A549 (cell line): Measurements from ENCODE around the gene C8A. TPM values are rescaled to one million over a fixed set of nuclear protein-coding genes. Genes with fewer than 3 reads are reported as not detected.

Experiments
- ATAC-seq, 2 experiments: fragments of 200-7000 bp in 1 of 2; fragments of >200 bp in 1 of 2; cut with Nextera tagmentation in 1 of 2; cut with Tn5 transposase in 1 of 2; 3 replicates each; pipeline versions ENCODE4 v1.8.0 to v1.9.1; 2018 to 2020; ENCODE audit warnings: mild to moderate bottlenecking in 1 of 2, moderate library complexity in 1 of 2
- CTCF ChIA-PET: fragments of 300-600 bp; sonication (Branson Sonifier 250); formaldehyde crosslinking; extraction: SDS; loops from one replicate; lab custom pipeline; 2021; ENCODE audit warnings: antibody characterized with exemption, inconsistent platforms; lab: Yijun Ruan, JAX
- POLR2A ChIA-PET: fragments of 350-600 bp; formaldehyde crosslinking; extraction: SDS; loops from one replicate; lab custom pipeline; 2021; ENCODE audit warnings: antibody characterized with exemption, inconsistent platforms; lab: Yijun Ruan, JAX
- DNase-seq, 2 experiments: peaks; one replicate each; pipeline versions ENCODE4 v3.0.0 to v3.0.0-alpha.2; 2011 to 2016; ENCODE audit warnings: low read depth in 1 of 2, low spot score in 1 of 2
- FAIRE-seq: peaks from 2 replicates; lab custom pipeline; 2011; peaks lifted over from hg19 to GRCh38; lab: Jason Lieb, UNC
- H3K27ac ChIP-seq, 2 experiments: fragments of >200 bp; sonication (Bioruptor Twin); formaldehyde crosslinking; 3 replicates each; pipeline ENCODE4 v1.5.1; 2016 to 2017
- H3K4me1 ChIP-seq: fragments of >200 bp; sonication (Bioruptor Twin); formaldehyde crosslinking; 3 replicates; pipeline ENCODE4 v1.6.1; 2016
- H3K4me2 ChIP-seq: fragments of >200 bp; sonication (Bioruptor Twin); formaldehyde crosslinking; 3 replicates; pipeline ENCODE4 v1.6.1; 2016
- H3K4me3 ChIP-seq: fragments of >200 bp; sonication (Bioruptor Twin); formaldehyde crosslinking; 3 replicates; pipeline ENCODE4 v1.5.1; 2016
- H3K9me3 ChIP-seq: fragments of >200 bp; sonication (Bioruptor Twin); formaldehyde crosslinking; 3 replicates; pipeline ENCODE4 v1.6.1; 2016
- CBX2 ChIP-seq: fragments of 200-600 bp; sonication (generic); IDR thresholded peaks from 2 replicates; pipeline ENCODE4 v1.6.1; 2016; ENCODE audit warnings: low read depth, mild to moderate bottlenecking, borderline replicate concordance
- CBX8 ChIP-seq: fragments of 200-600 bp; sonication (generic); IDR thresholded peaks from 2 replicates; pipeline ENCODE4 v1.6.1; 2016
- CTCF ChIP-seq: fragments of >200 bp; sonication (Bioruptor Twin); formaldehyde crosslinking; IDR thresholded peaks from 3 replicates; pipeline ENCODE4 v1.5.1; 2016
- EHF ChIP-seq: fragments of 250-450 bp; sonication (Bioruptor Pico); IDR thresholded peaks from 2 replicates; pipeline ENCODE4 v1.5.0; 2020; ENCODE audit warnings: mild to moderate bottlenecking
- EHMT2 ChIP-seq: fragments of 200-600 bp; sonication (generic); IDR thresholded peaks from 2 replicates; pipeline ENCODE4 v1.6.1; 2016; ENCODE audit warnings: antibody characterized with exemption, low read depth, mild to moderate bottlenecking, moderate library complexity
- ESRRA ChIP-seq: fragments of 150-350 bp; IDR thresholded peaks from 2 replicates; pipeline ENCODE4 v1.6.1; 2014; ENCODE audit warnings: mild to moderate bottlenecking, low read length, borderline replicate concordance
- FOSB ChIP-seq: fragments of 250-450 bp; sonication (Bioruptor Pico); IDR thresholded peaks from 2 replicates; pipeline ENCODE4 v1.5.0; 2020; ENCODE audit warnings: mild to moderate bottlenecking, moderate library complexity
- FOXS1 ChIP-seq: fragments of 250-450 bp; sonication (Bioruptor Pico); IDR thresholded peaks from 2 replicates; pipeline ENCODE4 v1.5.0; 2020; ENCODE audit warnings: mild to moderate bottlenecking, moderate library complexity
- GATA3 ChIP-seq: IDR thresholded peaks from 2 replicates; pipeline ENCODE4 v1.6.1; 2012; ENCODE audit warnings: borderline replicate concordance
- HEYL ChIP-seq: fragments of 250-450 bp; sonication (Bioruptor Pico); IDR thresholded peaks from 2 replicates; pipeline ENCODE4 v1.8.0; 2021; ENCODE audit warnings: mild to moderate bottlenecking, moderate library complexity
- HOXB13 ChIP-seq: fragments of 250-450 bp; sonication (Bioruptor Pico); IDR thresholded peaks from 2 replicates; pipeline ENCODE4 v1.5.0; 2020; ENCODE audit warnings: low read depth, mild to moderate bottlenecking, moderate library complexity
- HOXB5 ChIP-seq: fragments of 250-450 bp; sonication (Bioruptor Pico); IDR thresholded peaks from 2 replicates; pipeline ENCODE4 v1.5.0; 2020; ENCODE audit warnings: mild to moderate bottlenecking, moderate library complexity
- KDM1A ChIP-seq: fragments of 200-600 bp; sonication (generic); IDR thresholded peaks from 2 replicates; pipeline ENCODE4 v1.6.1; 2016; ENCODE audit warnings: low read depth, mild to moderate bottlenecking
- MAZ ChIP-seq: fragments of 150-350 bp; IDR thresholded peaks from 2 replicates; pipeline ENCODE4 v1.6.1; 2014; ENCODE audit warnings: antibody characterized with exemption, low read depth, low read length, borderline replicate concordance
- NFE2L2 ChIP-seq: fragments of 150-350 bp; conservative IDR thresholded peaks from 2 replicates; pipeline ENCODE4 v1.6.1; 2014; ENCODE audit warnings: low read length
- NPAS2 ChIP-seq: fragments of 250-450 bp; sonication (Bioruptor Pico); IDR thresholded peaks from 2 replicates; pipeline ENCODE4 v1.8.0; 2022; ENCODE audit warnings: mild to moderate bottlenecking, moderate library complexity, borderline replicate concordance
- PHF8 ChIP-seq: fragments of 200-600 bp; sonication (generic); IDR thresholded peaks from 2 replicates; pipeline ENCODE4 v1.6.1; 2016; ENCODE audit warnings: low read depth, mild to moderate bottlenecking, antibody characterized with exemption, moderate library complexity, borderline replicate concordance
- RAD21 ChIP-seq, 2 experiments: fragments of >200 bp in 1 of 2; sonication (Bioruptor Twin) in 1 of 2; formaldehyde crosslinking in 1 of 2; IDR thresholded peaks in 1 of 2; conservative IDR thresholded peaks in 1 of 2; 2 replicates in 1 of 2; 3 replicates in 1 of 2; pipeline ENCODE4 v1.6.1; 2012 to 2018; ENCODE audit warnings: inconsistent platforms in 1 of 2
- RARB ChIP-seq: fragments of 250-450 bp; sonication (Bioruptor Pico); IDR thresholded peaks from 2 replicates; pipeline ENCODE4 v1.8.0; 2021; ENCODE audit warnings: mild to moderate bottlenecking, moderate library complexity
- RFX5 ChIP-seq: fragments of 450-650 bp; IDR thresholded peaks from 2 replicates; pipeline ENCODE4 v1.7.1; 2014; ENCODE audit warnings: antibody characterized with exemption, mild to moderate bottlenecking, moderate library complexity
- whole genome bisulfite sequencing: methylation state at CpG from one replicate; pipeline ENCODE4 v1.1.6; 2017; ENCODE audit errors: missing lambda C conversion rate; 5-methylcytosine and 5-hydroxymethylcytosine counted together
- polyA plus RNA-seq, 4 experiments: library from polyadenylated mRNA; depleted of rRNA in 3 of 4; stranded (reverse); fragments of >200 nt; fragmentation: RNase III in 1 of 4; extraction: RNeasy Plus Mini Kit Qiagen cat#74134 plus additional on column Dnase treatment in 1 of 4; gene quantifications; 2 replicates in 3 of 4; 3 replicates in 1 of 4; pipeline ENCODE4 v1.2.3, GENCODE V29; 2011 to 2017
- TF ChIP-seq, protein P1 (sequence below): fragments of 200-600 bp; sonication (generic); IDR thresholded peaks from 2 replicates; pipeline ENCODE4 v1.6.1; 2016; ENCODE audit warnings: antibody characterized with exemption, mild to moderate bottlenecking, moderate library complexity
- TF ChIP-seq, protein P2 (sequence below): fragments of >200 bp; sonication (Bioruptor Twin); formaldehyde crosslinking; IDR thresholded peaks from 3 replicates; pipeline ENCODE4 v1.6.1; 2016

C8A gene
- polyA plus RNA-seq, 2 of the 4 experiments (the other 2 are of a cell fraction), result not detected

DNA sequence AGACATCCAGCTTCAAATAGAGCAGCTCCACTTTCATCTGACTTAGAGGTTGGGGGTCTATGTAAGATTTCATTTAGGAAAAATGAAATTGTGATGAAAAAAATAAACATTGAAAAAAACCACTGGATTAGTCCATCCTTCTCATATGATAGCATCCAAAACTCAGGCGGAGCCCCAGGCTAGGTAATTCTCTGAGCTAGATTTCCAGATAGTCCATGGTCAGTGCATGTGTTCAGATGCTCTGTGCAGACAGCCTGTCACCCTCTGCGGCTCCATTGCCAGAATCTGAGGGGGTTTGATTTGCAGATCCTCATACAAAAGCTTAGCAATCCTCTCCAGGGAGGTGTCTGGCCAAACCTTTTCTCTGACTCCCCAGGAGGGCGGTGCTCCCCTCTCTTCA, 62.0 kb downstream of the C8A start:
- DNase-seq, result no peak
- H3K9me3 ChIP-seq, result no peaks in the 10 kb centered on the region
- no peak overlapping the region for H3K27ac ChIP-seq
- POLR2A ChIA-PET, result no interaction called here
- no peak overlapping the region for H3K4me2 ChIP-seq
- no peak for ATAC-seq
- WGBS, result 3% methylated on average over 3 of the region's 3 CpGs
- no peak overlapping the region for H3K4me3 ChIP-seq
- TF ChIP-seq HOXB13, result no peak
- no peak for TF ChIP-seq MAZ
- no peak for TF ChIP-seq RAD21 (conservative IDR thresholded peaks at IDR 0.05 in 1 of 2, IDR thresholded peaks at IDR 0.05 in 1 of 2)
- TF ChIP-seq, all 56 proteins: peak for 0
- H3K4me1 ChIP-seq, result no peaks in the 10 kb centered on the region
- FAIRE-seq, result no peak
- CTCF ChIA-PET, result interaction anchor here (0.9 kb wide), 1 partner anchor 708 kb away, joined by 3 read pairs; no protein-coding TSS in a partner anchor

DNA sequence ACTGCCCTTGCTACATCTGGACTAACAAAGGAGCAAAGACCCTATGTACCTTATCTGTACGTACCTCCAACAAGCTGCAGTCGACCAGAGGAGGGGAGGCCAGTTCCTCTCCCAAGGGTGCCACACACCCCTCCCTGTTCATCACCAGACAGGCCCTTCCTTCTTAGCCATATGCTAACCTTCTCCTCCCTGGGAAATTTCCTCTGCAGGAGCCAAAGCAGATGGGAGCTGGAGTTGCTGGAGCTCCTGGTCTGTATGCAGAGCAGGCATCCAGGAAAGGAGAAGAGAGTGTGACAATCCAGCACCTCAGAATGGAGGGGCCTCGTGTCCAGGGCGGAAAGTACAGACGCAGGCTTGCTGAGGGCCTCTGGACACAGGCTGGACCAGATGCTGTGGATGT, 62.8 kb downstream of the C8A start:
- CTCF ChIA-PET, result no interaction called here
- H3K27ac ChIP-seq, result no peak overlapping the region
- TF ChIP-seq, protein P1, sequence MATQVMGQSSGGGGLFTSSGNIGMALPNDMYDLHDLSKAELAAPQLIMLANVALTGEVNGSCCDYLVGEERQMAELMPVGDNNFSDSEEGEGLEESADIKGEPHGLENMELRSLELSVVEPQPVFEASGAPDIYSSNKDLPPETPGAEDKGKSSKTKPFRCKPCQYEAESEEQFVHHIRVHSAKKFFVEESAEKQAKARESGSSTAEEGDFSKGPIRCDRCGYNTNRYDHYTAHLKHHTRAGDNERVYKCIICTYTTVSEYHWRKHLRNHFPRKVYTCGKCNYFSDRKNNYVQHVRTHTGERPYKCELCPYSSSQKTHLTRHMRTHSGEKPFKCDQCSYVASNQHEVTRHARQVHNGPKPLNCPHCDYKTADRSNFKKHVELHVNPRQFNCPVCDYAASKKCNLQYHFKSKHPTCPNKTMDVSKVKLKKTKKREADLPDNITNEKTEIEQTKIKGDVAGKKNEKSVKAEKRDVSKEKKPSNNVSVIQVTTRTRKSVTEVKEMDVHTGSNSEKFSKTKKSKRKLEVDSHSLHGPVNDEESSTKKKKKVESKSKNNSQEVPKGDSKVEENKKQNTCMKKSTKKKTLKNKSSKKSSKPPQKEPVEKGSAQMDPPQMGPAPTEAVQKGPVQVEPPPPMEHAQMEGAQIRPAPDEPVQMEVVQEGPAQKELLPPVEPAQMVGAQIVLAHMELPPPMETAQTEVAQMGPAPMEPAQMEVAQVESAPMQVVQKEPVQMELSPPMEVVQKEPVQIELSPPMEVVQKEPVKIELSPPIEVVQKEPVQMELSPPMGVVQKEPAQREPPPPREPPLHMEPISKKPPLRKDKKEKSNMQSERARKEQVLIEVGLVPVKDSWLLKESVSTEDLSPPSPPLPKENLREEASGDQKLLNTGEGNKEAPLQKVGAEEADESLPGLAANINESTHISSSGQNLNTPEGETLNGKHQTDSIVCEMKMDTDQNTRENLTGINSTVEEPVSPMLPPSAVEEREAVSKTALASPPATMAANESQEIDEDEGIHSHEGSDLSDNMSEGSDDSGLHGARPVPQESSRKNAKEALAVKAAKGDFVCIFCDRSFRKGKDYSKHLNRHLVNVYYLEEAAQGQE, result no peak
- TF ChIP-seq CBX2 (no peak), GATA3 (no peak), HOXB5 (CRISPR knock-in tag) (no peak), RFX5 (no peak), RARB (CRISPR knock-in tag) (no peak), CTCF (no peak), NPAS2 (CRISPR knock-in tag) (no peak), CBX8 (no peak), FOXS1 (CRISPR knock-in tag) (no peak), ESRRA (no peak), FOSB (CRISPR knock-in tag) (no peak), HEYL (CRISPR knock-in tag) (no peak), KDM1A (no peak), NFE2L2 (no peak), EHMT2 (no peak), EHF (no peak), PHF8 (no peak), RAD21 (conservative IDR thresholded peaks at IDR 0.05 in 1 of 2, IDR thresholded peaks at IDR 0.05 in 1 of 2) (no peak)
- TF ChIP-seq, protein P2, sequence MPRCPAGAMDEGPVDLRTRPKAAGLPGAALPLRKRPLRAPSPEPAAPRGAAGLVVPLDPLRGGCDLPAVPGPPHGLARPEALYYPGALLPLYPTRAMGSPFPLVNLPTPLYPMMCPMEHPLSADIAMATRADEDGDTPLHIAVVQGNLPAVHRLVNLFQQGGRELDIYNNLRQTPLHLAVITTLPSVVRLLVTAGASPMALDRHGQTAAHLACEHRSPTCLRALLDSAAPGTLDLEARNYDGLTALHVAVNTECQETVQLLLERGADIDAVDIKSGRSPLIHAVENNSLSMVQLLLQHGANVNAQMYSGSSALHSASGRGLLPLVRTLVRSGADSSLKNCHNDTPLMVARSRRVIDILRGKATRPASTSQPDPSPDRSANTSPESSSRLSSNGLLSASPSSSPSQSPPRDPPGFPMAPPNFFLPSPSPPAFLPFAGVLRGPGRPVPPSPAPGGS, result no peak
- TF ChIP-seq, all 56 proteins: peak for 0
- no peaks in the 10 kb centered on the region for H3K4me1 ChIP-seq
- FAIRE-seq, result no peak
- 31% methylated on average over 4 of the region's 5 CpGs for WGBS
- H3K4me2 ChIP-seq, result no peak overlapping the region
- no peak for ATAC-seq
- POLR2A ChIA-PET, result no interaction called here
- H3K4me3 ChIP-seq, result no peak overlapping the region
- no peaks in the 10 kb centered on the region for H3K9me3 ChIP-seq
- DNase-seq, result no peak
